Omental fat pad (tissue), 4 donors: Measurements from ENCODE around the gene C11orf52. TPM values are rescaled to one million over a fixed set of nuclear protein-coding genes. Genes with fewer than 3 reads are reported as not detected.

Experiments
- ATAC-seq: fragments of 150-250 bp; one replicate; pipeline ENCODE4 v1.9.1; 2016; ENCODE audit warnings: mild to moderate bottlenecking, moderate library complexity; ENCODE audit not compliant: low FRiP score
- DNase-seq: peaks from one replicate; pipeline ENCODE4 v3.0.0-alpha.2; 2019; ENCODE audit warnings: low spot score
- small RNA-seq: library from RNA; depleted of rRNA; stranded (forward); fragments of <200 nt; gene quantifications from one replicate; pipeline ENCODE3, GENCODE V24; 2016
- total RNA-seq, 4 donors: library from RNA; depleted of rRNA; stranded (reverse); fragments of >200 nt; gene quantifications; one replicate each; pipeline ENCODE4 v1.1.0, GENCODE V29; 2016
- TF ChIP-seq, protein P1 (sequence below), 3 donors: fragments of 450-650 bp; IDR thresholded peaks; one replicate each; pipeline ENCODE4 v1.5.1; 2016 to 2017; ENCODE audit warnings: antibody characterized with exemption in 3 of 3, mild to moderate bottlenecking in 3 of 3, moderate library complexity in 2 of 3

C11orf52 gene
- total RNA-seq, 4 donors from 2014 or later: 3.4 to 7.9 (median 7.5) TPM; not detected in 1

DNA sequence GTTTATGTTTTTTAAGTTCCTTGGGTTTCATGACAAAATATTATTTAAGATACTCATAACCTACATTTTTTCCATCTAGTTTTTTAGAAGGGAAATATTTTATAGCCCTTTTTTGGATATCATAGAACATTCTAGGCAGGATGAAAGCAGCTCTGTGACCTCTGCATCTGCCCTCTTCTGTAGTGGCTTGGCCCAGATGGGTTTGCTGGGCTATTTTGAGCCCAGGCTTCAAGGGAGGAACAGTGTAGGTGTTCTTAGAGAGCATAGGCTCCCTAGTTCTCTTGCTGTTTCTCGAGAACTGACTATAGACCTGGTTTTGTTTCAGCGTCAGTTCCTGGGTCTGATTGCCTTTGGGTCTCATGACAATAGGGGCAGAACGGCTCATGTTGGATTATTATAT is 50.6 kb downstream of the C11orf52 start:
- no peak for DNase-seq
- no peak for ATAC-seq
- TF ChIP-seq, protein P1, sequence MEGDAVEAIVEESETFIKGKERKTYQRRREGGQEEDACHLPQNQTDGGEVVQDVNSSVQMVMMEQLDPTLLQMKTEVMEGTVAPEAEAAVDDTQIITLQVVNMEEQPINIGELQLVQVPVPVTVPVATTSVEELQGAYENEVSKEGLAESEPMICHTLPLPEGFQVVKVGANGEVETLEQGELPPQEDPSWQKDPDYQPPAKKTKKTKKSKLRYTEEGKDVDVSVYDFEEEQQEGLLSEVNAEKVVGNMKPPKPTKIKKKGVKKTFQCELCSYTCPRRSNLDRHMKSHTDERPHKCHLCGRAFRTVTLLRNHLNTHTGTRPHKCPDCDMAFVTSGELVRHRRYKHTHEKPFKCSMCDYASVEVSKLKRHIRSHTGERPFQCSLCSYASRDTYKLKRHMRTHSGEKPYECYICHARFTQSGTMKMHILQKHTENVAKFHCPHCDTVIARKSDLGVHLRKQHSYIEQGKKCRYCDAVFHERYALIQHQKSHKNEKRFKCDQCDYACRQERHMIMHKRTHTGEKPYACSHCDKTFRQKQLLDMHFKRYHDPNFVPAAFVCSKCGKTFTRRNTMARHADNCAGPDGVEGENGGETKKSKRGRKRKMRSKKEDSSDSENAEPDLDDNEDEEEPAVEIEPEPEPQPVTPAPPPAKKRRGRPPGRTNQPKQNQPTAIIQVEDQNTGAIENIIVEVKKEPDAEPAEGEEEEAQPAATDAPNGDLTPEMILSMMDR (IDR thresholded peaks at IDR 0.05): no peak

DNA sequence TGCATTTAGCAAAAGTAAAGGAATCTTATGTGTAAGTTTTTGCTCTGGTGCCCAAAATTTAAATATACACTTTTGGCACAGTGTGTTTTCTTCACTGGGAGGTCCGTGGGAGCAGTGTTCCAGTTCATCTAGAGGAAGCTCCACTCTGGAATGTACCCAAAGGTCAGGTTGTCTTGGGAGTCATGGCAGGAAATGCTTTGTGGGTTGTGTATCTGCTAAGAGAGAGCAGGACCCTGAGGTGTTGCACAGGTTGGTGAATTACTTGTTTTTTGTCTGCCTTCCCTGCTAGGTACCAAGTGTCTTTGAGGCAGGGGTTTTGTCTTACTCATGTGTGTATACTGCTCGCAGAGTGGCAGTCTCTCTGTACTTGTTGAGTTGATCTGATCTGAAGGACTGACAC is 55.7 kb downstream of the C11orf52 start:
- no peak for DNase-seq
- TF ChIP-seq, protein P1 (IDR thresholded peaks at IDR 0.05): no peak
- no peak for ATAC-seq

DNA sequence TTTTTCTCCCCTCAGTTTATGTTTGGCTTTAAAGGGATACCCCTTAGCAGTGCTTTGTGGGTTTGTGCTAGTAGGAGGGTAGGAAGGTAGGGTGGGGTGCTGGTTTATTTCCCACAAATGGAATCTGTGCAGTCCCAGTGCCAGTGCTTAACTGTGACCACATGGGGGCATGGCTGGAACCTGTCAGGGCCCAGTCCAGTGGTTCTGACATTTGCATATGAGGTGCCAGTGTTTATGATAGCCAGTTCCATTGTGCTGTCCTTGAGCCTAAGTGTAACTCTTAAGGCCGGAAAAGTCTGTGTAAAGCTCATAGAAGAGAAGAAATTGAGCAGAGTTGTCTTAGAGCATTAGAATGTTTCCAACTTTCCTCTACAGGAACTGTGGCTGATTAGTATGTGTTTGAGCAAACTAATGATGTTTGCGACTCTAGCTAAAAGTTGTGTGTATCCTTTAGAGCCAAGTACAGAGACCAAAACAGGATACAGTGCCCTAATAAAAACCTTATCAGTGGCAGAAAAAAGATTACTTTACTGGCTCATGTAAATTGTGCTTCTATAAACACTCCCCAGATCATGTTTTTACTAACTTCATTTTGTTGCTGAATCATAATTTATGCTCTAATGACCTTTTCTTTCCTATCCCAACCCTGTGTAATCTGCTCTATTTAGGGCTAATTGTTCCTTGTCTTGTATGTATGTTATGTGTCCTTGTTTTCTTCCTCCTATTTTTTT is 56.5 kb downstream of the C11orf52 start:
- no peak for ATAC-seq
- no peak for DNase-seq
- TF ChIP-seq, protein P1 (IDR thresholded peaks at IDR 0.05): no peak

DNA sequence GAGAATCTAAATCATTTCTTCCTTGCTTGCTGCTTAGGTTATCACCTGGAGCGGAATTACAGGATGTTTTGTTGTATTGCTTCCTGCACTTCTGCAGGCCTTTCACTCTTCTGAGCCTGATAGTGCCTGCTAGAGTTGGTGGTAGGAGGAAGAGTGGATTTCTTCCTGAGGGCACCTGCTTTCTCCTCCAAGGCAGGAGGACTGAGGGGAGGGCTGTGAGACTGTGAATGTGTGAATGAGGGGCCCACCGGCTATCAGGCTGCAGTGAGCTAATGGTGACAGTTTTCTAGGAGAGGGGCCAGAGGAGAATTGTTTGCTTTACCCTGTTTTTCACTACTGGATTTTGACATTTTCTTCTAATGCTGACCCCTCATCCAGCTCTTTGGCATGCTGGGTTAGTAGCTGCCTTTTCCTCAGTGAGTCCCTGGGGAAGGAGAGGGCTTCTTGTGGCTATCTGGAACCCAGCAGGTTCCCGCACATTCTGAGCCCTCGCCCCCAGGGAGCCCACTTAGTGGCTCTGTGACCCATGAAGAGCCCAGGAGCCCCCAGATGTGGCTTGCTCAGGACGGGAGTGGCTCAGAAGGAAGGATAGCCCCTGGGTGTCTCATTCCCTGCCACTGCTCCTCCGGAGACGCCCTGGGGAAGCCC is 57.5 kb downstream of the C11orf52 start:
- ATAC-seq: no peak
- TF ChIP-seq, protein P1 (IDR thresholded peaks at IDR 0.05): no peak

More for the DNA sequence above, 57.5 kb downstream of the C11orf52 start:
- DNase-seq: no peak

Small RNAs within 50 kb of the gene (small RNA-seq; reads per million reads assigned to genes)
- gene C11orf52: not detected
- not detected for gene RNA5SP351
- 0.39 reads per million for gene RPL37AP8

Other genes with a start within 250 kb of the C11orf52 start
- 100 to 1,000 TPM in 2 of 4 donors, 10 to 100 TPM in 2; 30.9 to 139 (median 78.8) TPM for gene PPP2R1B, start 152.5 kb upstream of the C11orf52 start, total RNA-seq
- gene ALG9, start 47.3 kb upstream of the C11orf52 start, total RNA-seq: 100 to 1,000 TPM in 1 of 4 donors, 10 to 100 TPM in 3; 21.0 to 168 (median 34.7) TPM
- 1 to 10 TPM; 1.1 to 2.7 (median 1.6) TPM for gene FDXACB1, start 39.7 kb upstream of the C11orf52 start, total RNA-seq
- 10 to 100 TPM; 12.2 to 40.0 (median 20.2) TPM for gene CFAP68, start 39.4 kb upstream of the C11orf52 start, total RNA-seq
- gene CRYAB, start 7.1 kb upstream of the C11orf52 start, total RNA-seq: 1,000 to 10,000 TPM in 1 of 4 donors, 100 to 1,000 TPM in 2, 10 to 100 TPM in 1; 82.4 to 1,340 (median 304) TPM
- gene HSPB2, start 6.2 kb upstream of the C11orf52 start, total RNA-seq: 1 to 10 TPM in 2 of 4 donors, not detected in 2; 3.1 to 4.6 TPM
- 10 to 100 TPM; 36.4 to 79.3 (median 40.7) TPM for gene DIXDC1, start 18.4 kb downstream of the C11orf52 start, total RNA-seq
- 10 to 100 TPM; 20.5 to 61.6 (median 36.1) TPM for gene DLAT, start 106.5 kb downstream of the C11orf52 start, total RNA-seq
- 1 to 10 TPM in 2 of 4 donors, under 1 TPM in 1, not detected in 1; 0.48 to 2.4 (median 1.8) TPM for gene PIH1D2, start 155.1 kb downstream of the C11orf52 start, total RNA-seq
- 10 to 100 TPM; 11.0 to 15.4 (median 11.1) TPM for gene NKAPD1, start 155.4 kb downstream of the C11orf52 start, total RNA-seq
- 10 to 100 TPM; 31.5 to 37.1 (median 33.9) TPM for gene TIMM8B, start 167.8 kb downstream of the C11orf52 start, total RNA-seq
- 100 to 1,000 TPM in 2 of 4 donors, 10 to 100 TPM in 2; 85.0 to 145 (median 104) TPM for gene SDHD, start 168.0 kb downstream of the C11orf52 start, total RNA-seq
- 10 to 100 TPM; 10.4 to 70.9 (median 30.8) TPM for gene IL18, start 245.2 kb downstream of the C11orf52 start, total RNA-seq
- gene TEX12, start 248.5 kb downstream of the C11orf52 start, total RNA-seq: under 1 TPM in 1 of 4 donors, not detected in 3; 0.96 TPM